SK-N-SH (cell line): ENCODE results near the gene KCNG3. TPM values are rescaled to one million over a fixed set of nuclear protein-coding genes. Genes with fewer than 3 reads are reported as not detected.

Source experiments
- CTCF ChIA-PET: fragments of 300-600, 350-600 bp; formaldehyde crosslinking; extraction: SDS; loops from one replicate; lab custom pipeline; 2021; lab: Yijun Ruan, JAX
- POLR2A ChIA-PET: fragments of 350-600 bp; sonication (Branson Sonifier 250); formaldehyde crosslinking; extraction: SDS; loops from one replicate; lab custom pipeline; 2020; ENCODE audit warnings: antibody characterized with exemption, inconsistent platforms; lab: Yijun Ruan, JAX
- DNase-seq: peaks from one replicate; pipeline ENCODE4 v3.0.0; 2012
- H2AFZ ChIP-seq: fragments of 200-600 bp; sonication (generic); 2 replicates; pipeline ENCODE4 v1.8.1; 2016; ENCODE audit warnings: antibody characterized with exemption, mild to moderate bottlenecking, low read depth
- H3F3A ChIP-seq: fragments of 200-600 bp; sonication (generic); replicated peaks from 2 replicates; pipeline ENCODE3; 2016; ENCODE audit warnings: antibody characterized with exemption, mild to moderate bottlenecking; ENCODE audit not compliant: insufficient read depth
- H3K27ac ChIP-seq, 2 experiments: fragments of 200-500 bp in 1 of 2; fragments of 200-600 bp in 1 of 2; sonication (Bioruptor generic) in 1 of 2; sonication (generic), shearing (Covaris generic) in 1 of 2; 2 replicates each; pipeline versions ENCODE4 v1.5.1 to v1.6.1; 2014 to 2016; ENCODE audit warnings: low read depth in 2 of 2, inconsistent platforms in 1 of 2, low read length in 1 of 2, mild to moderate bottlenecking in 1 of 2, mixed read lengths in 1 of 2
- H3K27me3 ChIP-seq: fragments of 200-600 bp; sonication (generic), shearing (Covaris generic); 2 replicates; pipeline ENCODE4 v1.6.1; 2016; ENCODE audit warnings: mixed run types; ENCODE audit not compliant: insufficient read depth
- H3K36me3 ChIP-seq, 2 experiments: fragments of 200-500 bp in 1 of 2; fragments of 200-600 bp in 1 of 2; sonication (Bioruptor generic) in 1 of 2; sonication (generic) in 1 of 2; replicated peaks in 1 of 2; 2 replicates each; pipeline versions ENCODE3 to v1.5.1; 2014 to 2016; ENCODE audit warnings: low read length in 1 of 2, mild to moderate bottlenecking in 1 of 2; ENCODE audit not compliant: insufficient read depth in 2 of 2, control insufficient read depth in 1 of 2
- H3K4me1 ChIP-seq, 2 experiments: fragments of 200-500 bp in 1 of 2; fragments of 200-600 bp in 1 of 2; sonication (Bioruptor generic) in 1 of 2; sonication (generic), shearing (Covaris generic) in 1 of 2; 2 replicates each; pipeline versions ENCODE4 v1.5.1 to v1.6.1; 2014 to 2016; ENCODE audit warnings: low read depth in 1 of 2, low read length in 1 of 2, mixed run types in 1 of 2; ENCODE audit not compliant: insufficient read depth in 2 of 2, control insufficient read depth in 1 of 2
- H3K4me2 ChIP-seq: fragments of 200-600 bp; sonication (generic), shearing (Covaris generic); 2 replicates; pipeline ENCODE4 v1.6.1; 2017; ENCODE audit warnings: mixed run types
- H3K4me3 ChIP-seq, 2 experiments: fragments of 200-500 bp in 1 of 2; fragments of 200-600 bp in 1 of 2; sonication (Bioruptor generic) in 1 of 2; sonication (generic), shearing (Covaris generic) in 1 of 2; 2 replicates each; pipeline versions ENCODE4 v1.5.1 to v1.8.1; 2014 to 2016; ENCODE audit warnings: low read depth in 2 of 2, inconsistent platforms in 1 of 2, low read length in 1 of 2, mild to moderate bottlenecking in 1 of 2, mixed read lengths in 1 of 2, moderate library complexity in 1 of 2
- H3K79me2 ChIP-seq: fragments of 200-600 bp; sonication (generic); 2 replicates; pipeline ENCODE4 v1.8.1; 2017; ENCODE audit warnings: mild to moderate bottlenecking; ENCODE audit not compliant: insufficient read depth
- H3K9ac ChIP-seq: fragments of 200-600 bp; sonication (generic); 2 replicates; pipeline ENCODE4 v1.6.1; 2017; ENCODE audit warnings: mixed run types
- H3K9me2 ChIP-seq: fragments of 200-600 bp; sonication (generic); 2 replicates; pipeline ENCODE4 v1.6.1; 2017; ENCODE audit warnings: mixed run types
- H3K9me3 ChIP-seq: fragments of 200-600 bp; sonication (generic); 2 replicates; pipeline ENCODE4 v1.6.1; 2017; ENCODE audit warnings: mixed run types, mild to moderate bottlenecking, moderate library complexity
- H4K20me1 ChIP-seq: fragments of 200-600 bp; sonication (generic); 2 replicates; pipeline ENCODE4 v1.6.1; 2017; ENCODE audit warnings: mild to moderate bottlenecking, mixed run types; ENCODE audit not compliant: insufficient read depth
- CHD2 ChIP-seq: fragments of 150-350 bp; IDR thresholded peaks from 2 replicates; pipeline ENCODE4 v1.6.1; 2018; ENCODE audit warnings: low read length; ENCODE audit not compliant: partially characterized antibody
- FOSL2 ChIP-seq: IDR thresholded peaks from 2 replicates; pipeline ENCODE4 v1.4.0; 2012; ENCODE audit warnings: low read depth, mild to moderate bottlenecking, moderate library complexity, borderline replicate concordance
- FOXM1 ChIP-seq: IDR thresholded peaks from 2 replicates; pipeline ENCODE4 v1.4.0; 2012; ENCODE audit warnings: low read depth, mild to moderate bottlenecking
- GATA2 ChIP-seq: sonication (generic); formaldehyde crosslinking; IDR thresholded peaks from 2 replicates; pipeline ENCODE4 v1.5.0; 2020; ENCODE audit warnings: mild to moderate bottlenecking, missing genetic modification reagents
- MEF2A ChIP-seq: IDR thresholded peaks from 2 replicates; pipeline ENCODE4 v1.4.0; 2012; ENCODE audit warnings: low read depth, borderline replicate concordance
- MXI1 ChIP-seq: IDR thresholded peaks from 2 replicates; pipeline ENCODE4 v1.6.1; 2012; ENCODE audit warnings: mild to moderate bottlenecking, low read depth, low read length, improper control_type of control experiment
- NRF1 ChIP-seq: IDR thresholded peaks from 2 replicates; pipeline ENCODE4 v1.6.1; 2012; ENCODE audit warnings: low read depth, mild to moderate bottlenecking, low read length
- PBX3 ChIP-seq: IDR thresholded peaks from 2 replicates; pipeline ENCODE4; 2012
- POLR2AphosphoS5 ChIP-seq: IDR thresholded peaks from 2 replicates; pipeline ENCODE4 v1.6.1; 2012; ENCODE audit warnings: low read depth, low read length
- RAD21 ChIP-seq: IDR thresholded peaks from 2 replicates; pipeline ENCODE4 v1.6.1; 2012; ENCODE audit warnings: mild to moderate bottlenecking, low read length
- REST ChIP-seq: IDR thresholded peaks from 2 replicates; pipeline ENCODE4 v1.6.1; 2012; ENCODE audit warnings: mild to moderate bottlenecking, low read depth, low read length, moderate library complexity
- SIN3A ChIP-seq: IDR thresholded peaks from 2 replicates; pipeline ENCODE4 v1.6.1; 2012; ENCODE audit warnings: low read depth, mild to moderate bottlenecking, low read length, moderate library complexity, borderline replicate concordance
- SMC3 ChIP-seq: IDR thresholded peaks from 2 replicates; pipeline ENCODE4 v1.6.1; 2012; ENCODE audit warnings: low read depth, low read length, improper control_type of control experiment
- USF1 ChIP-seq: IDR thresholded peaks from 2 replicates; pipeline ENCODE4 v1.4.0; 2012; ENCODE audit warnings: low read depth, borderline replicate concordance
- USF2 ChIP-seq: fragments of 150-350 bp; IDR thresholded peaks from 2 replicates; pipeline ENCODE4 v1.6.1; 2017; ENCODE audit warnings: antibody characterized with exemption, low read length, low read depth, borderline replicate concordance
- YY1 ChIP-seq: IDR thresholded peaks from 2 replicates; pipeline ENCODE4 v1.4.0; 2012; ENCODE audit warnings: low read depth, mild to moderate bottlenecking
- WGBS: methylation state at CpG from one replicate; pipeline ENCODE4 v1.1.6; 2017; ENCODE audit warnings: low lambda C conversion rate; 5-methylcytosine and 5-hydroxymethylcytosine counted together
- polyA plus RNA-seq, 3 experiments: library from polyadenylated mRNA; depleted of rRNA; stranded (reverse); fragments of >200 nt; gene quantifications; 2 replicates each; pipeline ENCODE4 v1.2.3, GENCODE V29; 2012

Gene KCNG3
- polyA plus RNA-seq, 1 of the 3 experiments (the other 2 are of a cell fraction): 0.03 TPM

GRCh38 chr2:42510608-42511243 is 16.9 kb upstream of the KCNG3 start:
- CTCF ChIA-PET: interaction anchor here (1.0 to 2.1 kb wide), 2 partner anchors 62 to 153 kb away, joined by 3 to 10 read pairs; no protein-coding TSS in a partner anchor
- H3K4me3 ChIP-seq: no peak overlapping the region
- no peaks in the 10 kb centered on the region for H4K20me1 ChIP-seq
- POLR2A ChIA-PET: no interaction called here
- H3K27ac ChIP-seq: peak overlapping the region in 1 of 2 experiments; percentile 74; a peak in 2 of 4 replicates
- peak overlapping the region; percentile 85; the same call in 1 of the 2 replicates for H2AFZ ChIP-seq
- WGBS: 29% methylated on average over 2 of the region's 2 CpGs
- H3K9me2 ChIP-seq: no peaks in the 10 kb centered on the region
- peaks cover 4 to 6% of the 10 kb centered on the region in 2 experiments; a peak in 2 of 4 replicates for H3K4me1 ChIP-seq
- no peaks in the 10 kb centered on the region for H3K36me3 ChIP-seq
- no peaks in the 10 kb centered on the region for H3K27me3 ChIP-seq
- H3K79me2 ChIP-seq: no peaks in the 10 kb centered on the region
- no peaks in the 10 kb centered on the region for H3F3A ChIP-seq
- DNase-seq: peak; percentile 74
- H3K4me2 ChIP-seq: peak overlapping the region; percentile 1; the same call in 1 of the 2 replicates
- no peak overlapping the region for H3K9ac ChIP-seq
- no peak for TF ChIP-seq MEF2A
- TF ChIP-seq GATA2 (CRISPR knock-in tag): peak; percentile 58; the same call in 1 of the 2 replicates
- TF ChIP-seq MXI1: 0 out of 2 replicates have a peak, but pooled peaks have one; percentile 32
- TF ChIP-seq RAD21: 0 out of 2 replicates have a peak, but pooled peaks have one; percentile 8
- 0 out of 2 replicates have a peak, but pooled peaks have one; percentile 22 for TF ChIP-seq PBX3
- TF ChIP-seq NRF1: no peak
- no peaks in the 10 kb centered on the region for H3K9me3 ChIP-seq

- no peaks in the 10 kb centered on the region for H3K79me2 ChIP-seq
- H4K20me1 ChIP-seq: no peaks in the 10 kb centered on the region
- peak overlapping the region; percentile 85; the same call in 1 of the 2 replicates for H2AFZ ChIP-seq
- H3K9me2 ChIP-seq: no peaks in the 10 kb centered on the region
- no peaks in the 10 kb centered on the region for H3K36me3 ChIP-seq
- no peak overlapping the region for H3K9ac ChIP-seq
- no peaks in the 10 kb centered on the region for H3F3A ChIP-seq
- peak overlapping the region in 1 of 2 experiments; percentile 74; a peak in 2 of 4 replicates for H3K27ac ChIP-seq
- H3K4me2 ChIP-seq: peak overlapping the region; percentile 1; the same call in 1 of the 2 replicates
- no peak overlapping the region for H3K4me3 ChIP-seq
- no peaks in the 10 kb centered on the region for H3K27me3 ChIP-seq
- DNase-seq: peak; percentile 29
- POLR2A ChIA-PET: no interaction called here
- H3K4me1 ChIP-seq: peaks cover 4 to 6% of the 10 kb centered on the region in 2 experiments; a peak in 2 of 4 replicates
- H3K9me3 ChIP-seq: no peaks in the 10 kb centered on the region
- 82% methylated on average over 6 of the region's 6 CpGs for WGBS
- CTCF ChIA-PET: interaction anchor here (2.1 kb wide), 1 partner anchor 154 kb away, joined by 10 read pairs; no protein-coding TSS in a partner anchor
- TF ChIP-seq POLR2AphosphoS5 (no peak), PBX3 (no peak), REST (no peak), NRF1 (no peak), FOXM1 (no peak), SIN3A (no peak), USF2 (no peak), FOSL2 (no peak), YY1 (no peak), USF1 (no peak), CHD2 (no peak), SMC3 (no peak)
- TF ChIP-seq, all 33 proteins: peak for 0
Measured at GRCh38 chr2:42510191-42510590, 16.4 kb upstream of the KCNG3 start.
